ENCODE data around the gene TTC9B. TPM values are rescaled to one million over a fixed set of nuclear protein-coding genes. Genes with fewer than 3 reads are reported as not detected.

Gene TTC9B
- total RNA-seq, 1 donor from 2014 or later = not detected

GRCh38 chr19:40257096-40257517 is 38.9 kb upstream of the TTC9B start:
- intact Hi-C loops (cut with DNase I) = no loop called here
- Histone ChIP-seq H3K27me3 (no peaks in the 10 kb centered on the region), H3K27ac (no peak overlapping the region), H3K9me3 (no peaks in the 10 kb centered on the region), H3K36me3 (peaks cover 28 to 38% of the 10 kb centered on the region in 2 donors), H3K4me1 (no peaks in the 10 kb centered on the region), H3K4me3 (no peak overlapping the region)
- no peak for DNase-seq (ENCODE audit: low spot score in 2 of 2)
- no peak for TF ChIP-seq CTCF (IDR thresholded peaks at IDR 0.05)

GRCh38 chr19:40256512-40256911 is 38.3 kb upstream of the TTC9B start:
- intact Hi-C loops (cut with DNase I) = no loop called here
- H3K27ac ChIP-seq = no peak overlapping the region
- no peak overlapping the region for H3K4me3 ChIP-seq
- H3K27me3 ChIP-seq = no peaks in the 10 kb centered on the region
- no peak for TF ChIP-seq CTCF (IDR thresholded peaks at IDR 0.05)
- DNase-seq (ENCODE audit: low spot score in 2 of 2) = no peak
- H3K9me3 ChIP-seq = no peaks in the 10 kb centered on the region
- H3K36me3 ChIP-seq = peaks cover 31 to 44% of the 10 kb centered on the region in 2 donors
- H3K4me1 ChIP-seq = no peaks in the 10 kb centered on the region

- Histone ChIP-seq H3K27me3 (no peaks in the 10 kb centered on the region), H3K27ac (no peak overlapping the region), H3K4me1 (no peaks in the 10 kb centered on the region), H3K4me3 (no peak overlapping the region), H3K36me3 (peaks cover 31 to 45% of the 10 kb centered on the region in 2 donors), H3K9me3 (no peaks in the 10 kb centered on the region)
- no peak for TF ChIP-seq CTCF (IDR thresholded peaks at IDR 0.05)
- intact Hi-C loops (cut with DNase I) = no loop called here
- no peak for DNase-seq (ENCODE audit: low spot score in 2 of 2)
Observed at GRCh38 chr19:40255619-40256166, 37.5 kb upstream of the TTC9B start.

GRCh38 chr19:40254714-40255418 is 36.7 kb upstream of the TTC9B start:
- no peak for DNase-seq (ENCODE audit: low spot score in 2 of 2)
- Histone ChIP-seq H3K36me3 (peaks cover 31 to 45% of the 10 kb centered on the region in 2 donors), H3K27ac (no peak overlapping the region), H3K27me3 (no peaks in the 10 kb centered on the region), H3K9me3 (no peaks in the 10 kb centered on the region), H3K4me1 (no peaks in the 10 kb centered on the region), H3K4me3 (no peak overlapping the region)
- TF ChIP-seq CTCF (IDR thresholded peaks at IDR 0.05) = no peak
- intact Hi-C loops (cut with DNase I) = no loop called here

- H3K27me3 ChIP-seq = no peaks in the 10 kb centered on the region
- no peak overlapping the region for H3K4me3 ChIP-seq
- no peak for TF ChIP-seq CTCF (IDR thresholded peaks at IDR 0.05)
- no peak overlapping the region for H3K27ac ChIP-seq
- no peaks in the 10 kb centered on the region for H3K9me3 ChIP-seq
- DNase-seq (ENCODE audit: low spot score in 2 of 2) = no peak
- intact Hi-C loops (cut with DNase I) = no loop called here
- no peaks in the 10 kb centered on the region for H3K4me1 ChIP-seq
- peaks cover 31 to 55% of the 10 kb centered on the region in 2 donors for H3K36me3 ChIP-seq
Observed at GRCh38 chr19:40253611-40254092, 35.5 kb upstream of the TTC9B start.
